Measurements from ENCODE around the gene LMX1B.
A peak's percentile ranks its signal among the peaks of the same experiment; 100 is the strongest.
"Not testable (repeated sequence)": the region's sequence is repeated elsewhere in the genome, so short reads cannot be mapped to it uniquely, and the experiment has no call there.

LMX1B gene

DNA sequence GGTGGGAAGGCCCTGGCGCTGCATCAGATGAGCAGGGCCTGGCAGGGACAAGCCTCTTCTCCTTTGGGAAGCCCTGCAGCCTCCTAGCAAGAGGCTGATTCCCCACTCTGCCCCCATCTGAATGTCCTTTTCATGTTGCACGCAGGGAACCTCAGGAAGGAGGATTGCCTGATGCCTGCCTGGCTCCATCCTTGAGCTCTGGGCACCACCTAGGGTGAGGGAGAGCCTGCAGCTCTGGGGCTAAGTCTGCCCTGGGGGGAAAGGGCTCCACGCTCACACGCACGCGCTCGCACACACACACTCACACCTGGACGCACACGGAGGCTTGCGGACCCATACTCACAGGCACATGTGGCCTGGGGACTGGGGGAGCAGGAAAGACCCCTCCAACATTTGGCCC lies 86.6 kb downstream of the LMX1B start:
- no peak for DNase-seq

- no peak for DNase-seq
Measured at GRCh38 chr9:126700903-126701812, 87.4 kb downstream of the LMX1B start.

GRCh38 chr9:126701813-126702140 lies 88.0 kb downstream of the LMX1B start:
- DNase-seq: no peak

- no peak for DNase-seq
Measured at GRCh38 chr9:126702151-126703001, 88.6 kb downstream of the LMX1B start.

- DNase-seq: no peak
Measured at GRCh38 chr9:126703002-126703865, 89.5 kb downstream of the LMX1B start.

DNA sequence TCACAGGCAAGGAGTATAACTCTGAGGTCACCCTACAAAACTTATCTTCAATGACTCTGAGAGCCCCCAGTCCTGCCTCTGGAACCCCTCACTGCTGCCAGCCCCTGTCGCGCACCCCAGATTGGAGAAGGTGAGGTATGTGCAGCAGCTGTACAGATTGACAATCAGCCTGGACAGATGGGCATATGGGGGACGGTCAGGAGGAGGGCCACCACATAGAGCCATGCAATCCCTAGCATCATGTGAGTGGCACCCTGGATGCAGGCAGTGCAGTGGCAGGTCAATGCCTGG lies 90.1 kb downstream of the LMX1B start:
- no peak for DNase-seq

GRCh38 chr9:126704157-126704891 lies 90.6 kb downstream of the LMX1B start:
- DNase-seq: no peak

DNA sequence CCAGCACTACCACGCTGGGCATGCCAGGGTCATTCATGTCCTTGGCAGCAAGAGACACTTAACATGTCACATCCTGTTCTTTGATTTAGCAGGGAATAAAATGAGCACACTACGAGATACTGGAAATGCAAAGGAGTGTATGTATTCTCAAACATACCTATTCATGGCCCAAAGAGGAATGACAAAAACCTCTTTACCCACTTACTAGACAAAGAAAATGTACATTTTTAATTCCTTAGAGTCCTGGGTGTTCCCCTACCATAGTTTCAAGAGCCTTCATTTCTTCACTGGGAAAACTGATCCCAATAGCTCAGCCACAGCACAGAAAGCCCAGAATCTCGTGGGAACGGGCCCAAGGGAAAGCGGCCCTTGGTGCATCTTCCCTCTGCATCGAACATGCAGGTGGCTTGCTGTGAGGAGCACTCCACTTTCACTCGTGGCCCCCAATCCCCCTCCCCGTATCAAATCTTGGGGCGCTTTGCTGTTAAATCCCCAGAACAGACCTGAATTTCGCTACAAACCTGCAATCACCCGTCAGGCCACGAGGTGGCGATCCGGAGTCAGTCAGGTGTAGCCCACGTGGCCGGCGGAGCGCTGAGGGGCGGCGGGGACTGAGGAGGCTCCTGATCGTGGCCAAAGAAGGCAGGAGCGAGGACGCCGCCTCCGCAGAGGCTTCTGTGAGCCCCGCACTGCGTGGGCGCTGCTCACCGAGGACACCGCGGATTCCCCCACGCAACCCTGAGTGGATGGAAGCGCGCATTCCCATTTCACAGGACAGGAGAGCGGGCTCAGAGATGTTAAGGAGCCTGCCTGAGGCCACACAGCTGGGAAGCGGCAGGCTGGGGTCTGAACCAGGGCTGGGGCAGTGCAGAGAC lies 91.4 kb downstream of the LMX1B start:
- peak; percentile 70 for DNase-seq

DNA sequence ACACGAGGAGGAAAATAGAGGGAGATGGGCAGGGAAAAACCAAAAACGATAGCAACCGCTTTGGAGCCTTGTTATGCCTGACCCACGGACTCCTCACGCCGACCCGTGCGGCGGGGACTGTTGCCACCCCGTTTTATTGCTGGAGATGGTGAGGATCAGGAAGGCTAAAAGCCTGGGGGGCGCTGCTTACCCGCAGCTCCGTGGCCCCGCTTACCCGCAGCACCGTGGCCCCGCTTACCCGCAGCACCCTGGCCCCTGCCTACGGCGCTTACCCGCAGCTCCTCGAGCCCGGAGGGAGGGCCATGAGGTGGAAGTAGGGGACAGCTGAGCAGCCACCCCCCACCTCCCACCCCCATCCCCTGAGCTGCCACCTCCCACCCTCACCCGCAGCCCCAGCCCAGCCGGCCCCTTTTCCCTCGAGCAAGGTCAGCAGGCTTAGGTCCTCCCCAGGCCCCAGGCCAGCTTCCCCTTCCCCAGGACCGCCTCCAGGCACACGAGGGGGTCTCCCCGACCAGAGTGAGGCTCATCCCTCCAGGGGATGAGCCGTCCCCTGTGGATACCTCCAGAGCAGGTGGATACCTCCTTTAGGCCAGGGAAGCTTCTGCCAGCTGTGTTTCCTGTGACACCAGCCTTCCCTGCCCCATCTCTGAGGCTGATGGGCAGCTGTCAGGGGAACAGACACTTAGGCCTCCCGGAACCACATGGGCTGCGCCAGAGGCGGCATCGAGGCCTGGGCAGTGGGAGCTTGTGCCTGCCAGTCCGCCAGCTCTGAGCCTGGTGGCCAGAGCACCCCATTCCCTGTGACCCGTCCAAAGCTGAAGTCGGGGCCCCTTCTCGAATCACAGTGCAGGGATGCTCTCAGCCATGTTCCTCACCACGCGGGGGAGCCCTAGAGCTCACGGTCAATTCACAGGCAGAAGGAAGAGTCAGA lies 92.3 kb downstream of the LMX1B start:
- peak; percentile 32 for DNase-seq

DNA sequence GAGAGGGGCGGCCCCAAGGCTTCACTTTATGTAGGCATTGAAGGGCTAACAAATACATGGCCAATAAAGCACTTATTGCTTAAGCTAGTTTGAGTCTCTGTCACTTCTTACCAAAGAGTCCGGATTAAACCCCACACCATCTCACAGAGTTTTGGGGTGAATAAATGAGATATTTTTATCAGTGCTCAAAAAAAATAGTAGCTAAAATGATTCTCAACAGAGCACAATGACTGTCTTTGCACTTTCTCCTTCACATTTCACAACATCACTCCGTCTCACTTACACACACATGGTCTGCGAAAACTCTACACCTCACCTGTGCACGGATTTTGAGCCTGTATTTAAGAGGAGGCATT lies 92.9 kb downstream of the LMX1B start:
- no peak for DNase-seq

DNA sequence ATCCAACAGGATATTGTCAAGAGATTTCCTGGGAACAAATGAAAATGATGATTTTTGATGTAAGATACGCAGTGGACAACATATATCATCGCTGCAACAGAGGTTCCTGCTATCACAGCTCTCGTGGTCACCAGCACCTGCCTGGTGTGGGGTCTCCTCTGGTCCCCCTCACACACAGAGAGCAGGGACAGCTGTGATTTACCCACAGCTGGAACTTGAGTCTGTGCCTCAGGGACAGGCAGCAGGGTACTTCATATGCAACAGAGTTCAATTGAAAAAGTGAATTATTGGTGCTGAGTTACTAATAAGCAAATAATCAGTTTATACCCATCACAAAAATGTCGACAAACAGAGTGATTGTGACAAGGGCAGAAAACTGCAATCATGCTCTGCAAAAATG lies 93.4 kb downstream of the LMX1B start:
- DNase-seq: no peak

DNA sequence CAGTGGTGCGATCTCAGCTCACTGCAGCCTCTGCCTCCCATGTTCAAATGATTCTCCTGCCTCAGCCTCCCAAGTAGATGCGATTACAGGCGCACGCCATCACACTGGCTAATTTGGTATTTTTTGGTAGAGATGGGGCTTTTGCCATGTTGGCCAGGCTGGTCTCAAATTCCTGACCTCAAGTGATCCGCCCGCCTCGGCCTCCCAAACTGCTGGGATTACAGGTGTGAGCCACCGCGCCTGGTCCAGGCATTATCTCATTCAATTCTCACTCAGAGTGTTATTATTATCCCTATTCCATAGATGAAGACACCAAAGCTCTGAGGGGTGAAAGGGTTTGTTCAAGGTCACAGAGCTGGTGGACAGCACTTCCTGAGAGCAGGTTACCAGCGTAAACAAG lies 94.0 kb downstream of the LMX1B start:
- not testable (repeated sequence) for DNase-seq

DNA sequence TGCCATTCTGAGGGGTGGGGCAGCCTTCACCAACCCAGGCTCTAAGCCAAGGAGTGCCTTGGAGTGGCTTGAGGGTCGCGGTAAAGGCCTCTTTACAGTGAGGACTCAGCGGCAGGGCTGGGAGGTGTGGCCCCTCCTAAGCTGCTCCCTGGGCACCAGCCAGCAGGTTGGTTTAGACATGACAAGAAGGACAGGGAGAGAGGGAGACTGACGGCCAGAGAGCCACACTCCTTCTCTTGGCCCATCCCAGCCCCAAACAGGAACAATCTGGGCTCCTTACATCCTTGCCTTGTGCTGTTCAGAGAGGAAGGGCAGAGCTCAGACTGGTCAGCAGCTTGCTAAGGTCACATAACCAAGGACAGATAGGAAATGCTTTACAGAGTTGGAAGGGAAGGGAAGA lies 94.5 kb downstream of the LMX1B start:
- DNase-seq: no peak

- DNase-seq: no peak
Measured at GRCh38 chr9:126709241-126709640, 95.5 kb downstream of the LMX1B start.

- DNase-seq: no peak
Measured at GRCh38 chr9:126715382-126715781, 101.7 kb downstream of the LMX1B start.

DNA sequence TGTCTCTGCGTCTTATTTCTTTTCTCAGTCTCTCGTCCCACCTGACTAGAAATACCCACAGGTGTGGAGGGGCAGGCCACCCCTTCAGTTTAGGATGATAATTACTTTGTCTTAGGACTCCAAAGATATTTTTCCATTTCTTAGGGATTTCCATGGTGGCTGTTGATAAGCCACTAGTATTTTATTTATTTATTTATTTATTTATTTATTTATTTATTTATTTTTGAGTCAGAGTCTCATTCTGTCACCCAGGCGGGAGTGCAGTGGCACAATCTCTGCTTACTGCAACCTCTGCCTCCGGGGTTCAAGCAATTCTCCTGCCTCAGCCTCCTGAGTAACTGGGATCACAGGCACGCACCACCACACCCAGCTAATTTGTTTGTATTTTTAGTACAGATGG lies 103.7 kb downstream of the LMX1B start:
- DNase-seq: not testable (repeated sequence)

DNA sequence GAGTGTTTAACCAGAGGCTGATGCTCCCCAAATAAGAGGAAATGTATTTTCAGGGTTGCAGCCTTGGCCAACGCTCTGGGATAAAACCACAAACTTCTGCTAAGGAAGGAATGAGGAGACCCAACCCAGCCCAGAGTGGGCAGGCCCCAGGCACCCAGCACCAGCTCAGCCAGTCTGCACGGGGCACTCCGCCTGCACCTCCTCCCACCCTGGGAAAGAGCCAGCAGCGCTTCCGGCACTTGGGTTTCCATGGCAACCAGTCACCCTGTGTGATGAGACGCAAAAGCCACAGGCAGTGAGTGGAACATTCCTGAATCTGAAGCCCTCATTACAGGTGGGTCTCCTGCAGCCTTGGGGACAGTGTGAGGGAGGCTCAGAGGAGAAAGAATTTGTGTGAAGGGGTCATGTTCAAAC lies 105.9 kb downstream of the LMX1B start:
- DNase-seq: peak; percentile 75

- DNase-seq: no peak
Measured at GRCh38 chr9:126720036-126720435, 106.3 kb downstream of the LMX1B start.

DNA sequence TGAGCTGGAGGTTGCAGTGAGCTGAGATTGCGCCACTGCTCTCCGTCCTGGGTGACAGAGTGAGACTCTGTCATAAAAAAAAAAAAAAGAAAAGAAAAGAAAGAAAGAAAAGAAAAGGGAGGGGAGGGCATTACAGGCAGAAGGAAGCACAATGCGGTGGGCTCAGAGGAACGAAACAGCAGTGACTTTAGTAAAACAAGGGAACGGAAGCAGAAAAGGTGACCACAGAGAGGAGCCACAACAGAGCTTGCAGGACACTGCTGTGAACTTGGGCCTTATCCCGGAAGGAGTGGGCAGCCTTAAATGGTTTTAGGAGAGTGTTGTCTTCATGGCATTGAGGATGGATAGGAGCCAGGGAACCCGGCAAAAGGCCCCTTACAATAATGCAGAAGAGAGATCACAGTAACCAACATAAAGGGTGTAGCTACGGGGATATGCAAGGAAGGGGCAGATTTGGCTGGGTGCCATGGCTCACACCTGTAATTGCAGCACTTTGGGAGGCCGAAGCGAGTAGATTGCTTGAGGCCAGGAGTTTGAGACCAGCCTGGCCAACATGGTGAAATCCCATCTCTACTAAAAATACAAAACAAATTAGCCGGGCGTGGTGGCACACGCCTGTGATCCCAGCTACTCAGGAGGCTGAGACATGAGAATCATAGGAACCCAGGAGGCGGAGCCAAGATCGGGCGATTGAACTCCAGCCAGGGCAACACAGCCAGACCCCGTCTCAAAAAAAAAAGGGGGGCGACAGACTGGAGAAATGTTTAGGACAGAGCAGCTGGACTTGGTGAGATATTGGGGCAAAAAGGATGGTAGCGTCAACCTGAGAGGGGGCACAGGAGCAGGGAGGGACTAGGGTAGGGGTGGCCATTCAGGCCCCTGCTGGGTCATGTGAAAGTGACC lies 107.2 kb downstream of the LMX1B start:
- DNase-seq: no peak
